Measurements from ENCODE around the gene OR2S2.
"Not testable (repeated sequence)": the region's sequence is repeated elsewhere in the genome, so short reads cannot be mapped to it uniquely, and the experiment has no call there.

GRCh38 chr9:35934069-35934468 is 23.9 kb downstream of the OR2S2 start:
- TF ChIP-seq CTCF (conservative IDR thresholded peaks at IDR 0.05; ENCODE audit: low read depth, low read length); EZH2 (IDR thresholded peaks at IDR 0.05; ENCODE audit: low read length, unreplicated experiment): not testable (repeated sequence)
